Measurements from ENCODE around the gene RNF217. TPM values are rescaled to one million over a fixed set of nuclear protein-coding genes. Genes with fewer than 3 reads are reported as not detected.

RNF217 gene
- total RNA-seq, 3 donors from 2014 or later: 11.6 to 47.3 (median 15.0) TPM

DNA sequence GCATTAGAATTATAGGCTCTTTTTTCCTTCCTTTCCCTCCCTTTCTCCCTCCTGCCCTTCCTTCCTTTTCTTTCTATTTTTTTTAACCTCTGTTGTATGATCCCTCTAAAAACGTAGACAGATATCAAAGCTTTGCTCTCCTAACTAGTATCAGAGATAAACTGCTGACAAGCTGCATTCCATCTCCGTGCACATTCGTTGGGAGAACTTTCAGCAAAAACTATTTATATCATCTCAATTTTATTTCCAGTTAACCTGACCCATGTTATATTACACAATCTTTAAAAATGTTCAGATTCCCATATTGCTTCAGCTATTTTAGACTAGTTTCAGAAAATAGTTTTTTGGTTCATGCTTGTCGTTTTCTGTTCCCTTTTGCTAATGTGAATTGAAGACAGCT, 47.3 kb downstream of the RNF217 start:
- intact Hi-C loops (cut with DNase I, micrococcal nuclease): no loop called here
- no peak for ATAC-seq
- H3K36me3 ChIP-seq (ENCODE audit: low read depth): no peaks in the 10 kb centered on the region

DNA sequence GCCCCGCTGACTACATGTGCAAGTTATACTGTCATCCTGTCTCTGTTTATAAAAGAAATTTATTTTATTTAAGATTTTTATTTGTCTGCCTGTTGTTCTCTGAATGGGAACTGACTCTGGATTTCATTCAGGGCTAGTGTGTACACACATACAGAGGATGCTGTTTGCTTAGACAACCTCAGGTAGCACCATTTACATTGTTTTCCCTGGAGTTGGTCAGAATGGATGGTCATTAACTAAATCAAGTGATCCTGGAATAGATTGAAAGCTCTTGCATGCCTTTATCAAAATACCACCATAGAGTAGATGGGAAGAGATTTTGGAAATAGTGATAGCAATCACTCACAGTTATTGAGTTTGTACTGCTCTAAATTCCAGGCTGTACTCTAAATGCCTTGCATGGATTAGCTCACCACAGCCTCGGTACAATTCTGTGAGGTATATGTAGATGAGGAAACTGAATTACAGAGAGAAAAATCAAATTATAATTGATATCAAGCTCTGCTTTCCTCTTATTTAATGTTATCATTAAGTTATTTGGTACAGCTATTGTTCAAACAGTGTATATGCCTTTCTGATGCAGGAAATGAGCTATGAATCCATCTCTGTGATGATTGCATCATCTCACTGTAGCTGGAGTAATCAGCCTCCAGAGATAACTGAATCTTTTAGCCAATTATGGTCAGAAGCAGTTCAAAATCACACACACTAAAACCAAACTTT, 51.9 kb downstream of the RNF217 start:
- Histone ChIP-seq H3K4me3 (no peak overlapping the region), H3K9me3 (no peaks in the 10 kb centered on the region), H3K4me1 (ENCODE audit: low read depth) (peaks cover 2% of the 10 kb centered on the region), H3K36me3 (ENCODE audit: low read depth) (no peaks in the 10 kb centered on the region)
- intact Hi-C loops (cut with DNase I, micrococcal nuclease): no loop called here
- DNase-seq: no peak
- ATAC-seq: no peak
- TF ChIP-seq, protein P1, sequence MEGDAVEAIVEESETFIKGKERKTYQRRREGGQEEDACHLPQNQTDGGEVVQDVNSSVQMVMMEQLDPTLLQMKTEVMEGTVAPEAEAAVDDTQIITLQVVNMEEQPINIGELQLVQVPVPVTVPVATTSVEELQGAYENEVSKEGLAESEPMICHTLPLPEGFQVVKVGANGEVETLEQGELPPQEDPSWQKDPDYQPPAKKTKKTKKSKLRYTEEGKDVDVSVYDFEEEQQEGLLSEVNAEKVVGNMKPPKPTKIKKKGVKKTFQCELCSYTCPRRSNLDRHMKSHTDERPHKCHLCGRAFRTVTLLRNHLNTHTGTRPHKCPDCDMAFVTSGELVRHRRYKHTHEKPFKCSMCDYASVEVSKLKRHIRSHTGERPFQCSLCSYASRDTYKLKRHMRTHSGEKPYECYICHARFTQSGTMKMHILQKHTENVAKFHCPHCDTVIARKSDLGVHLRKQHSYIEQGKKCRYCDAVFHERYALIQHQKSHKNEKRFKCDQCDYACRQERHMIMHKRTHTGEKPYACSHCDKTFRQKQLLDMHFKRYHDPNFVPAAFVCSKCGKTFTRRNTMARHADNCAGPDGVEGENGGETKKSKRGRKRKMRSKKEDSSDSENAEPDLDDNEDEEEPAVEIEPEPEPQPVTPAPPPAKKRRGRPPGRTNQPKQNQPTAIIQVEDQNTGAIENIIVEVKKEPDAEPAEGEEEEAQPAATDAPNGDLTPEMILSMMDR (IDR thresholded peaks at IDR 0.05): no peak

More for the DNA sequence above, 47.3 kb downstream of the RNF217 start:
- H3K9me3 ChIP-seq: no peaks in the 10 kb centered on the region
- TF ChIP-seq, protein P1 (IDR thresholded peaks at IDR 0.05): no peak
- H3K4me1 ChIP-seq (ENCODE audit: low read depth): peaks cover 4% of the 10 kb centered on the region
- no peak overlapping the region for H3K4me3 ChIP-seq
- DNase-seq: no peak

DNA sequence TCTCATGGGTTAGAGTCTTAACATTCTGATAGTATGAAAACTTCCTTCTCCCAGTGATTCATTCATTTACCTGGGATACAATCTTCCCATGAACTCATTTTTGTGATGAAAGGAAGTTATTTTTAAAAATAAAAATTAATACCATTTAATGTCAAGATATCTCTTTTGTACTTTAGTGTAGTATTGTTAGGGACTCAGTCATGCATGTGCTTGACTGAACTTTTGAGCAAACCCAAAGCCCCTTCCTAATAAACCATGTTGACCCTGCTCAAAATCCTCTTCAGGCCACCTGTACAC, 52.4 kb downstream of the RNF217 start:
- no peaks in the 10 kb centered on the region for H3K36me3 ChIP-seq (ENCODE audit: low read depth)
- H3K4me1 ChIP-seq (ENCODE audit: low read depth): no peaks in the 10 kb centered on the region
- intact Hi-C loops (cut with DNase I, micrococcal nuclease): no loop called here
- H3K4me3 ChIP-seq: no peak overlapping the region
- DNase-seq (no peak), ATAC-seq (no peak)
- TF ChIP-seq, protein P1 (IDR thresholded peaks at IDR 0.05): no peak
- H3K9me3 ChIP-seq: no peaks in the 10 kb centered on the region

DNA sequence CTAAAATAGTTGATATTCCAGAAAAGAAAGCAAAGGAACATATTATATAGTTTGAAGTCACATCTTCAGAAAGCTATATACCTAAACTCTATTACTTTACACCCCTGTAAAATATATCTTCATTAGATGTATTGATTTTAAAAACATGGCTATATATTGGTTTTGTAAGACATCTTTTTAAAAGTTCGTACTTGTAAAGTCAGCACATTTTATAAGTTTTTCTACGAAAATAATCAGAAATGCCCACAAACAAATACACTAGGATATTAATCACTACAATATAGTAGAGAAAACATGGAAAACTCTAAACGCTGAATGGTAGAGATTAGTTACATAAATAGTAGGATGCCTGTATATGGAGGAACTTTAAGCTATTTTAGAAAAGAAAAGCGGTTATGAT, 52.9 kb downstream of the RNF217 start:
- TF ChIP-seq, protein P1 (IDR thresholded peaks at IDR 0.05): no peak
- no peak for ATAC-seq

DNA sequence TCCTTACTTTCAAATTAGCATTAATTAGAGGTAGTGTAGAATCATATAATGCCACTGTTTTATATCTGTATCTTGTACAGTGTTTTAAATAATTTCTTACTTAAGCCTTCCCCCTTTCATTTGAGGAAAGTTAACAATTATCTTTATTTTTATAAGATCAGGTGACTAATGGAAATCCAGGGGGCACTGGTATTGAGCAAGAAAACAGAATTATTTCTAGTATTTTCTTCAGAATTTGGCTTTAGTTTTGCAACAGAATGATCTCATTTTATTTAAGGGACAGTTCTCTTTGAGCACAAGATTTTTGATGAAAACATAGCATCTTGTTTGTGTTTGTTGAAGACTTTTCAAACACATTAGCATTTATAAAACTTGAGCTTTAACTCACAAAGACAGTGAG, 55.9 kb downstream of the RNF217 start:
- ATAC-seq: no peak
- no peak for DNase-seq
- TF ChIP-seq, protein P1 (IDR thresholded peaks at IDR 0.05): no peak
- no peak overlapping the region for H3K4me3 ChIP-seq
- no peaks in the 10 kb centered on the region for H3K36me3 ChIP-seq (ENCODE audit: low read depth)
- intact Hi-C loops (cut with DNase I, micrococcal nuclease): no loop called here
- H3K4me1 ChIP-seq (ENCODE audit: low read depth): peaks cover 15% of the 10 kb centered on the region
- no peaks in the 10 kb centered on the region for H3K9me3 ChIP-seq

More for the DNA sequence above, 52.9 kb downstream of the RNF217 start:
- Histone ChIP-seq H3K36me3 (ENCODE audit: low read depth) (no peaks in the 10 kb centered on the region), H3K4me3 (no peak overlapping the region), H3K9me3 (no peaks in the 10 kb centered on the region), H3K4me1 (ENCODE audit: low read depth) (peaks cover 2% of the 10 kb centered on the region)
- DNase-seq: no peak
- intact Hi-C loops (cut with DNase I, micrococcal nuclease): no loop called here

DNA sequence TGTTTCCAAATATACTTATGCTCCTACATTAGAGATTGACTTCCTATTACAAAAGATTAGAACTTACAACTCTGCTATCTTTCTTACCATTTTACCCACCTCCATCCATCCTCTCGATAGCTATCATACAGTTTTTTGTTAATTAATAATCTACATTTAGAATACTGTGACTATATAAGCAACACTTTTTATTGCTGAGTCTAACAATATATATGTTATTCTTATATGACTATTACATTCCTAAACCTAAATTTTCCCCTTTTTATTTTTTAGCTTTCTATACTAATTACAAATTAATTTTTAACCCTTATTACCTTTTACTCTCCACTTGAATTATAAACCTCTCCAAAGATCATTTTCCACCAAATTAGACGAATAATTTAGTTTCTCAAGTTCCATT, 57.0 kb downstream of the RNF217 start:
- no peaks in the 10 kb centered on the region for H3K9me3 ChIP-seq
- intact Hi-C loops (cut with DNase I, micrococcal nuclease): no loop called here
- no peaks in the 10 kb centered on the region for H3K36me3 ChIP-seq (ENCODE audit: low read depth)
- peaks cover 15% of the 10 kb centered on the region for H3K4me1 ChIP-seq (ENCODE audit: low read depth)
- DNase-seq: no peak
- TF ChIP-seq, protein P1 (IDR thresholded peaks at IDR 0.05): no peak
- H3K4me3 ChIP-seq: no peak overlapping the region
- ATAC-seq: no peak

All from mucosa of descending colon (tissue), 3 donors.